Right lobe of liver (tissue), 4 donors: ENCODE data around the gene CNTRL.

Experiments
- CTCF ChIP-seq, 4 donors: fragments of 200-600 bp in 3 of 4; fragments of 450-650 bp in 1 of 4; IDR thresholded peaks; one replicate each; pipeline versions ENCODE4 v1.5.1 to v1.8.0; 2016 to 2022; ENCODE audit warnings: antibody characterized with exemption in 4 of 4, mild to moderate bottlenecking in 2 of 4
- POLR2A ChIP-seq: fragments of 450-650 bp; IDR thresholded peaks from one replicate; pipeline ENCODE4 v1.6.1; 2017; ENCODE audit warnings: antibody characterized with exemption, mild to moderate bottlenecking
- donor health status: DM: no; HTN: no; CAD: no.
- donor health status: DM: no; HTN: no; CAD: no.
- donor health status: DM: no; HTN: yes; CAD: no.

- TF ChIP-seq POLR2A (no peak), CTCF (IDR thresholded peaks at IDR 0.05) (no peak)
Observed at GRCh38 chr9:121123816-121124535, 49.2 kb downstream of the CNTRL start.
